ENCODE data around the gene DCAF7. TPM values are rescaled to one million over a fixed set of nuclear protein-coding genes. Genes with fewer than 3 reads are reported as not detected.

The DCAF7 gene
- total RNA-seq, 1 donor from 2014 or later, result 47.0 TPM

- Histone ChIP-seq H3K27me3 (ENCODE audit: control insufficient read depth, insufficient read depth, low read length) (no peaks in the 10 kb centered on the region), H3K4me3 (ENCODE audit: low read depth, low read length) (no peak overlapping the region), H3K36me3 (ENCODE audit: control insufficient read depth, insufficient read depth, low read length) (no peaks in the 10 kb centered on the region)
- no peak for DNase-seq (ENCODE audit: low read depth)
- TF ChIP-seq, protein P1, sequence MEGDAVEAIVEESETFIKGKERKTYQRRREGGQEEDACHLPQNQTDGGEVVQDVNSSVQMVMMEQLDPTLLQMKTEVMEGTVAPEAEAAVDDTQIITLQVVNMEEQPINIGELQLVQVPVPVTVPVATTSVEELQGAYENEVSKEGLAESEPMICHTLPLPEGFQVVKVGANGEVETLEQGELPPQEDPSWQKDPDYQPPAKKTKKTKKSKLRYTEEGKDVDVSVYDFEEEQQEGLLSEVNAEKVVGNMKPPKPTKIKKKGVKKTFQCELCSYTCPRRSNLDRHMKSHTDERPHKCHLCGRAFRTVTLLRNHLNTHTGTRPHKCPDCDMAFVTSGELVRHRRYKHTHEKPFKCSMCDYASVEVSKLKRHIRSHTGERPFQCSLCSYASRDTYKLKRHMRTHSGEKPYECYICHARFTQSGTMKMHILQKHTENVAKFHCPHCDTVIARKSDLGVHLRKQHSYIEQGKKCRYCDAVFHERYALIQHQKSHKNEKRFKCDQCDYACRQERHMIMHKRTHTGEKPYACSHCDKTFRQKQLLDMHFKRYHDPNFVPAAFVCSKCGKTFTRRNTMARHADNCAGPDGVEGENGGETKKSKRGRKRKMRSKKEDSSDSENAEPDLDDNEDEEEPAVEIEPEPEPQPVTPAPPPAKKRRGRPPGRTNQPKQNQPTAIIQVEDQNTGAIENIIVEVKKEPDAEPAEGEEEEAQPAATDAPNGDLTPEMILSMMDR (IDR thresholded peaks at IDR 0.05; ENCODE audit: insufficient read depth, low read length, poor library complexity, severe bottlenecking), result no peak
Observed at GRCh38 chr17:63567229-63567628, 17.0 kb downstream of the DCAF7 start.

DNA sequence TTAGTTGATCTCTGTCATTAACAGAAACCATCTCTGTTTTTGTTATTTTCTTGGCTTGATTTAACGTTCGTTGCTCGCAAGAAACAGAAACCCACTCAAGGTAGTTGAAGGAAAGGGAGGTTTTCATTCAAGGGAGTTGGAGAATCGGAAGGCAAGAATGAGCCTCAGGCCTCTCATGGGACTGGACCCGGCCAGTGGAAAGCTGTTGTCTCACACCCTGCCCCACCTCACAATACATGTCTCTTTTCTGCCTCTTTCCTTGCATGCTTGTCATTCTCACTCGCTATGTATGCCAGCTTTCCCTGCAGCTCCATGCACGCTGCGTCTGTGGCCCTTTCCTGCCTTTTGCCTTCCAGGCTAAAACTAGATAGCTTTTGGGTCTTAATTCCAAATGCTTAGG lies 18.3 kb downstream of the DCAF7 start:
- DNase-seq (ENCODE audit: low read depth), result no peak
- TF ChIP-seq, protein P1 (IDR thresholded peaks at IDR 0.05; ENCODE audit: insufficient read depth, low read length, poor library complexity, severe bottlenecking), result no peak
- Histone ChIP-seq H3K36me3 (ENCODE audit: control insufficient read depth, insufficient read depth, low read length) (no peaks in the 10 kb centered on the region), H3K4me3 (ENCODE audit: low read depth, low read length) (no peak overlapping the region), H3K27me3 (ENCODE audit: control insufficient read depth, insufficient read depth, low read length) (no peaks in the 10 kb centered on the region)

DNA sequence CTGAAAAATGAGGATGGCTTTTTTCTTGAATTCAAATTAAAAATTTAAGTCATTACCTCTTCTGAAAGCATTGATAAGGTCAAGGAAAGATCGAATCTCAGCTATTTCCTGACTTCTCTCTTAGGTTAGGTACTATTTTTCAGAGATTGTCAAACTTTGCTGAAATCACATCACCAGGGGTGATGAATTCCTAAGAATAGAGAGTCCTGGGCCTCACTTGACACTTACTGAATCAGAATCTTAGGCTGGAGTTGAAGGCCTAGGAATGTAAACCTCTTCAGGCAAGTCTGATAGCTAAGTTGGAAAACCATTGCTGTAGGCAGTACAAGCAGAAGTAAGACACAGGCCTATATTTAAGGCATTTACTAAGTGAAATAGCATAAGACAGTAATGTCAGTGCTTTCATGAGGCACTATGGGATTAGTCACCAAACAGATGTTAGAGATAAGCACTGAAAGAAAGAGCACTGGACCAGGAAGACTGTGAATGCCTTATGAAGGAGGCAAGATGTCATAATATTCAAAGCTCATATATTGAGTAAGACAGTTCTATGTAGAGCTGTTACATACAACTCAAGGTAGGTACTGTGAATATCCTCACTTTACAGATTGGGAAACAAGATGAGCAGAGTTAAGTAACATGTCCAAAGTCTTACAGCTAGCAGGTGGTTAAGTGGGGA lies 21.5 kb downstream of the DCAF7 start:
- H3K36me3 ChIP-seq (ENCODE audit: control insufficient read depth, insufficient read depth, low read length), result no peaks in the 10 kb centered on the region
- no peak overlapping the region for H3K4me3 ChIP-seq (ENCODE audit: low read depth, low read length)
- peak; percentile 35 for DNase-seq (ENCODE audit: low read depth)
- H3K27me3 ChIP-seq (ENCODE audit: control insufficient read depth, insufficient read depth, low read length), result no peaks in the 10 kb centered on the region
- TF ChIP-seq, protein P1 (IDR thresholded peaks at IDR 0.05; ENCODE audit: insufficient read depth, low read length, poor library complexity, severe bottlenecking), result no peak

DNA sequence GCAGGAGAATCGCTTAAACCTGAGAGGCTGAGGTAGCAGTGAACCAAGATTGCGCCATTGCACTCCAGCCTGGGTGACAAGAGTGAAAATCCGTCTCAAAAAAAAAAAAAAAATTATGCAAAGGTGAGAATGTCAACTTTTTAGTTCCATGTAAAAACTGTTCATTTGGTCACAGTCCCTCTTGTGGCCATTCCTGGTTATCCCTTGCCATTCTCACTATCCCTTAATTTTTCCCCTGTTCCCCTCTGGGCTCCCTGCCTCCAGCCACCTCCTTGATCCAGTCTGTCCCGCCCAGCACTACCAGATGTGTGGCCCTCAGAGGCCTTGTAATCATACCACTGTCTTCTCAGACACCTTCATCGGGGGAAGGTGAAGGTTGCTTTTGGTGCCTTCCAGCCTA lies 23.4 kb downstream of the DCAF7 start:
- no peak for DNase-seq (ENCODE audit: low read depth)
- H3K36me3 ChIP-seq (ENCODE audit: control insufficient read depth, insufficient read depth, low read length), result no peaks in the 10 kb centered on the region
- TF ChIP-seq, protein P1 (IDR thresholded peaks at IDR 0.05; ENCODE audit: insufficient read depth, low read length, poor library complexity, severe bottlenecking), result peak; percentile 16
- H3K4me3 ChIP-seq (ENCODE audit: low read depth, low read length), result no peak overlapping the region
- H3K27me3 ChIP-seq (ENCODE audit: control insufficient read depth, insufficient read depth, low read length), result no peaks in the 10 kb centered on the region

GRCh38 chr17:63578027-63578768 lies 27.9 kb downstream of the DCAF7 start:
- Histone ChIP-seq H3K4me3 (ENCODE audit: low read depth, low read length) (no peak overlapping the region), H3K36me3 (ENCODE audit: control insufficient read depth, insufficient read depth, low read length) (peaks cover 2% of the 10 kb centered on the region), H3K27me3 (ENCODE audit: control insufficient read depth, insufficient read depth, low read length) (no peaks in the 10 kb centered on the region)
- no peak for DNase-seq (ENCODE audit: low read depth)
- TF ChIP-seq, protein P1 (IDR thresholded peaks at IDR 0.05; ENCODE audit: insufficient read depth, low read length, poor library complexity, severe bottlenecking), result no peak
